HepG2 (cell line): ENCODE results near the gene HMG20B. TPM values are rescaled to one million over a fixed set of nuclear protein-coding genes. Genes with fewer than 3 reads are reported as not detected.

Experiments
- FOSL1 ChIP-seq: sonication (generic); formaldehyde crosslinking; IDR thresholded peaks from 2 replicates; pipeline ENCODE4 v1.9.0; 2021; ENCODE audit warnings: missing genetic modification reagents, borderline replicate concordance
- KLF16 ChIP-seq, 2 experiments: sonication (generic) in 1 of 2; formaldehyde crosslinking in 1 of 2; IDR thresholded peaks; 2 replicates each; pipeline versions ENCODE4 v1.6.1 to v1.8.0; 2016 to 2023; ENCODE audit warnings: missing genetic modification reagents in 2 of 2, missing compliant biosample characterization in 1 of 2
- PHF5A ChIP-seq: IDR thresholded peaks from one replicate; pipeline ENCODE4 v1.6.1; 2018; ENCODE audit warnings: low read depth, missing genetic modification reagents; ENCODE audit not compliant: unreplicated experiment
- SMARCC2 ChIP-seq: fragments of 450-650 bp; IDR thresholded peaks from 2 replicates; pipeline ENCODE4 v1.6.1; 2017; ENCODE audit warnings: antibody characterized with exemption, mild to moderate bottlenecking
- YY1 ChIP-seq: IDR thresholded peaks from 2 replicates; pipeline ENCODE4 v1.6.1; 2011; ENCODE audit warnings: low read length, low read depth, moderate library complexity, mild to moderate bottlenecking; ENCODE audit not compliant: insufficient read depth, insufficient replicate concordance
- ZBTB20 ChIP-seq: sonication (generic); formaldehyde crosslinking; IDR thresholded peaks from 2 replicates; pipeline ENCODE4 v1.8.1; 2023; ENCODE audit warnings: missing genetic modification reagents, low read depth, mild to moderate bottlenecking, borderline replicate concordance
- ZKSCAN1 ChIP-seq: fragments of 150-350 bp; IDR thresholded peaks from 2 replicates; pipeline ENCODE4 v1.6.1; 2014; ENCODE audit warnings: low read length
- ZKSCAN8 ChIP-seq: IDR thresholded peaks from 2 replicates; pipeline ENCODE4 v1.6.1; 2016; ENCODE audit warnings: borderline replicate concordance, missing genetic modification reagents, missing compliant biosample characterization
- ZNF251 ChIP-seq: sonication (generic); formaldehyde crosslinking; IDR thresholded peaks from 2 replicates; pipeline ENCODE4 v1.9.0; 2021; ENCODE audit warnings: mild to moderate bottlenecking, missing genetic modification reagents
- ZNF335 ChIP-seq: sonication (generic); formaldehyde crosslinking; IDR thresholded peaks from 2 replicates; pipeline ENCODE4 v1.4.0; 2020; ENCODE audit warnings: missing genetic modification reagents
- ZNF674 ChIP-seq: sonication (generic); formaldehyde crosslinking; IDR thresholded peaks from 2 replicates; pipeline ENCODE4 v1.5.0; 2020; ENCODE audit warnings: low read depth, mild to moderate bottlenecking, missing genetic modification reagents
- ZNF772 ChIP-seq: sonication (generic); formaldehyde crosslinking; IDR thresholded peaks from 2 replicates; pipeline ENCODE4 v1.5.0; 2020; ENCODE audit warnings: mild to moderate bottlenecking, missing genetic modification reagents
- ZNF776 ChIP-seq: sonication (generic); formaldehyde crosslinking; IDR thresholded peaks from 2 replicates; pipeline ENCODE4 v1.4.0; 2020; ENCODE audit warnings: mild to moderate bottlenecking, missing genetic modification reagents
- ZNF841 ChIP-seq: sonication (generic); formaldehyde crosslinking; IDR thresholded peaks from 2 replicates; pipeline ENCODE4 v1.8.1; 2023; ENCODE audit warnings: missing genetic modification reagents, borderline replicate concordance
- polyA plus RNA-seq, 8 experiments: library from polyadenylated mRNA; depleted of rRNA in 3 of 8; stranded (reverse) in 7 of 8; unstranded in 1 of 8; fragments of >200 nt; fragmentation: Illumina TruSeq in 4 of 8; extraction: Trizol in 4 of 8; gene quantifications; 2 replicates each; pipeline versions ENCODE4 v1.2.1 to v1.2.3, GENCODE V29; 2011 to 2016; ENCODE audit warnings: low read depth in 4 of 8, missing spikeins in 1 of 8, mixed read lengths in 1 of 8; ENCODE audit not compliant: insufficient read depth in 1 of 8
- total RNA-seq, 5 experiments: library from RNA; depleted of rRNA; stranded (reverse); fragments of >200 nt; fragmentation: Illumina TruSeq; extraction: Trizol; gene quantifications; 2 replicates each; pipeline ENCODE4 v1.2.3, GENCODE V29; 2016; ENCODE audit warnings: low read depth in 1 of 5
- TF ChIP-seq, protein P1 (sequence below): IDR thresholded peaks from 2 replicates; pipeline ENCODE4 v1.4.0; 2020; ENCODE audit warnings: mild to moderate bottlenecking, missing genetic modification reagents
- TF ChIP-seq, protein P2 (sequence below): IDR thresholded peaks from 2 replicates; pipeline ENCODE4 v1.6.1; 2016; ENCODE audit warnings: missing genetic modification reagents, missing compliant biosample characterization
- TF ChIP-seq, protein P3 (sequence below): sonication (generic); IDR thresholded peaks from 2 replicates; pipeline ENCODE4 v1.6.1; 2016; ENCODE audit warnings: low read depth, borderline replicate concordance
- TF ChIP-seq, protein P4 (sequence below): IDR thresholded peaks from 2 replicates; pipeline ENCODE4 v1.6.1; 2016
- TF ChIP-seq, protein P5 (sequence below): sonication (generic); formaldehyde crosslinking; IDR thresholded peaks from 2 replicates; pipeline ENCODE4 v1.4.0; 2020; ENCODE audit warnings: missing genetic modification reagents
- TF ChIP-seq, protein P6 (sequence below): IDR thresholded peaks from 2 replicates; pipeline ENCODE4 v1.6.1; 2016; ENCODE audit warnings: control low read depth

HMG20B gene
- total and polyA plus RNA-seq, 2 of the 13 experiments (the other 11 are each of a cell fraction or from before 2014, with no cell fraction given) = 23.9 to 29.2 TPM

DNA sequence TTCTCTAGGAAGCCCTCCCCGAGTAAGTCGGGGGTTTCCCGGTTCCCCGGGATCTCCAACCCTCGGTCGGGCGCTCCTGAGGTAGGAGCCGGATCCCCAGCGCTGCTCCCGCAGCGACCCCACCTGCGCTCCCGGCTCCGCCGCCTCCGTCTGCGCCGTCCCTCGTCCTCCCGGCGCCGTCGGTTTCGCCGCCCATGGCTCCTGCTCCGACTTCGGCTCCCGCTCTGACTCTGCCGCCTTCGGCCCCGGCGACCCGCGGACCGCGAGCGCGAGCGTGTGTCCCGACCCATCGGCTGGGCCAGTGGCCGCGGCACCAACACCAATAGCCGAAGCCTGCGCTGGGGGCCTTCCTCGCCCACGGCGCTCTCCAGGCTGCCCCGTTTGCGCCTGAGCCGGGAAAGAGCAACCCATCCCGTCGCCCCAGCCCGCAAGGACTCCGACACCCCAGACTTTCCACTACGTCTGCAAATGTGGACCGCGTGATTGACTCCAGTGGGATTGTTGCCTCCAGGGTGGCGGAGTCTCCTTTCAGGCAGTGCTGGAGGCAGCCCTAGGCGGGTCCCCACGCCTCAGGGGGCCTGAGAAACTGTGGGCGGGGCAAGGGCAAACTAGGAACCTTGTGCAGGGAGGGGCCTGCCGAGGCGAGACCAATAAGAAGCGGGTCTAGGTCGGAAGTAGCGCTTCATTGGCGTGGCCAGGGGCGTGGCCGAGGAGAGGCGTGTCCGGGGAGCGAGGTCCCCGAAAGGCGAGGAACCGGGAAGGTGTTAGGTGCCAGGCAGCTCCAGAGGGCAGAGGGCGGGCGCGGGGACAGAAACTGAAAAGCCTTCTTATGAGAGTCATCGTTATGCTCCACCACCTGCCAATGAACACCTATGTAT lies 54.0 kb downstream of the HMG20B start, which contains the start of gene CACTIN (continued):
- TF ChIP-seq, protein P1, sequence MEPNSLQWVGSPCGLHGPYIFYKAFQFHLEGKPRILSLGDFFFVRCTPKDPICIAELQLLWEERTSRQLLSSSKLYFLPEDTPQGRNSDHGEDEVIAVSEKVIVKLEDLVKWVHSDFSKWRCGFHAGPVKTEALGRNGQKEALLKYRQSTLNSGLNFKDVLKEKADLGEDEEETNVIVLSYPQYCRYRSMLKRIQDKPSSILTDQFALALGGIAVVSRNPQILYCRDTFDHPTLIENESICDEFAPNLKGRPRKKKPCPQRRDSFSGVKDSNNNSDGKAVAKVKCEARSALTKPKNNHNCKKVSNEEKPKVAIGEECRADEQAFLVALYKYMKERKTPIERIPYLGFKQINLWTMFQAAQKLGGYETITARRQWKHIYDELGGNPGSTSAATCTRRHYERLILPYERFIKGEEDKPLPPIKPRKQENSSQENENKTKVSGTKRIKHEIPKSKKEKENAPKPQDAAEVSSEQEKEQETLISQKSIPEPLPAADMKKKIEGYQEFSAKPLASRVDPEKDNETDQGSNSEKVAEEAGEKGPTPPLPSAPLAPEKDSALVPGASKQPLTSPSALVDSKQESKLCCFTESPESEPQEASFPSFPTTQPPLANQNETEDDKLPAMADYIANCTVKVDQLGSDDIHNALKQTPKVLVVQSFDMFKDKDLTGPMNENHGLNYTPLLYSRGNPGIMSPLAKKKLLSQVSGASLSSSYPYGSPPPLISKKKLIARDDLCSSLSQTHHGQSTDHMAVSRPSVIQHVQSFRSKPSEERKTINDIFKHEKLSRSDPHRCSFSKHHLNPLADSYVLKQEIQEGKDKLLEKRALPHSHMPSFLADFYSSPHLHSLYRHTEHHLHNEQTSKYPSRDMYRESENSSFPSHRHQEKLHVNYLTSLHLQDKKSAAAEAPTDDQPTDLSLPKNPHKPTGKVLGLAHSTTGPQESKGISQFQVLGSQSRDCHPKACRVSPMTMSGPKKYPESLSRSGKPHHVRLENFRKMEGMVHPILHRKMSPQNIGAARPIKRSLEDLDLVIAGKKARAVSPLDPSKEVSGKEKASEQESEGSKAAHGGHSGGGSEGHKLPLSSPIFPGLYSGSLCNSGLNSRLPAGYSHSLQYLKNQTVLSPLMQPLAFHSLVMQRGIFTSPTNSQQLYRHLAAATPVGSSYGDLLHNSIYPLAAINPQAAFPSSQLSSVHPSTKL (CRISPR knock-in tag) = peak; percentile 22; the same call in 1 of the 2 replicates
- TF ChIP-seq, protein P2, sequence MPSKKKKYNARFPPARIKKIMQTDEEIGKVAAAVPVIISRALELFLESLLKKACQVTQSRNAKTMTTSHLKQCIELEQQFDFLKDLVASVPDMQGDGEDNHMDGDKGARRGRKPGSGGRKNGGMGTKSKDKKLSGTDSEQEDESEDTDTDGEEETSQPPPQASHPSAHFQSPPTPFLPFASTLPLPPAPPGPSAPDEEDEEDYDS (CRISPR knock-in tag) = peak; percentile 87
- TF ChIP-seq ZNF841 (CRISPR knock-in tag) (no peak), ZKSCAN1 (no peak), ZNF776 (CRISPR knock-in tag) (peak; percentile 23; the same call in 1 of the 2 replicates), ZBTB20 (CRISPR knock-in tag) (no peak), KLF16 (CRISPR knock-in tag; IDR thresholded peaks at IDR 0.05) (peak in 1 of 2 experiments; percentile 95; a peak in 2 of 4 replicates), SMARCC2 (no peak), ZKSCAN8 (CRISPR knock-in tag) (peak; percentile 67; the same call in 1 of the 2 replicates), ZNF335 (CRISPR knock-in tag) (peak; percentile 99), ZNF772 (CRISPR knock-in tag) (peak; percentile 96), ZNF251 (no peak), PHF5A (peak; percentile 72), FOSL1 (CRISPR knock-in tag) (no peak), YY1 (peak; percentile 48), ZNF674 (CRISPR knock-in tag) (peak; percentile 89; the same call in 1 of the 2 replicates)
- TF ChIP-seq, protein P3, sequence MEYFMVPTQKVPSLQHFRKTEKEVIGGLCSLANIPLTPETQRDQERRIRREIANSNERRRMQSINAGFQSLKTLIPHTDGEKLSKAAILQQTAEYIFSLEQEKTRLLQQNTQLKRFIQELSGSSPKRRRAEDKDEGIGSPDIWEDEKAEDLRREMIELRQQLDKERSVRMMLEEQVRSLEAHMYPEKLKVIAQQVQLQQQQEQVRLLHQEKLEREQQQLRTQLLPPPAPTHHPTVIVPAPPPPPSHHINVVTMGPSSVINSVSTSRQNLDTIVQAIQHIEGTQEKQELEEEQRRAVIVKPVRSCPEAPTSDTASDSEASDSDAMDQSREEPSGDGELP = no peak; the same call in 1 of the 2 replicates
- TF ChIP-seq, protein P4, sequence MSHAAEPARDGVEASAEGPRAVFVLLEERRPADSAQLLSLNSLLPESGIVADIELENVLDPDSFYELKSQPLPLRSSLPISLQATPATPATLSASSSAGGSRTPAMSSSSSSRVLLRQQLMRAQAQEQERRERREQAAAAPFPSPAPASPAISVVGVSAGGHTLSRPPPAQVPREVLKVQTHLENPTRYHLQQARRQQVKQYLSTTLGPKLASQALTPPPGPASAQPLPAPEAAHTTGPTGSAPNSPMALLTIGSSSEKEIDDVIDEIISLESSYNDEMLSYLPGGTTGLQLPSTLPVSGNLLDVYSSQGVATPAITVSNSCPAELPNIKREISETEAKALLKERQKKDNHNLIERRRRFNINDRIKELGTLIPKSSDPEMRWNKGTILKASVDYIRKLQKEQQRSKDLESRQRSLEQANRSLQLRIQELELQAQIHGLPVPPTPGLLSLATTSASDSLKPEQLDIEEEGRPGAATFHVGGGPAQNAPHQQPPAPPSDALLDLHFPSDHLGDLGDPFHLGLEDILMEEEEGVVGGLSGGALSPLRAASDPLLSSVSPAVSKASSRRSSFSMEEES = peak; percentile 67; the same call in 1 of the 2 replicates
- TF ChIP-seq, protein P5, sequence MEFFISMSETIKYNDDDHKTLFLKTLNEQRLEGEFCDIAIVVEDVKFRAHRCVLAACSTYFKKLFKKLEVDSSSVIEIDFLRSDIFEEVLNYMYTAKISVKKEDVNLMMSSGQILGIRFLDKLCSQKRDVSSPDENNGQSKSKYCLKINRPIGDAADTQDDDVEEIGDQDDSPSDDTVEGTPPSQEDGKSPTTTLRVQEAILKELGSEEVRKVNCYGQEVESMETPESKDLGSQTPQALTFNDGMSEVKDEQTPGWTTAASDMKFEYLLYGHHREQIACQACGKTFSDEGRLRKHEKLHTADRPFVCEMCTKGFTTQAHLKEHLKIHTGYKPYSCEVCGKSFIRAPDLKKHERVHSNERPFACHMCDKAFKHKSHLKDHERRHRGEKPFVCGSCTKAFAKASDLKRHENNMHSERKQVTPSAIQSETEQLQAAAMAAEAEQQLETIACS (CRISPR knock-in tag) = 0 out of 2 replicates have a peak, but pooled peaks have one; percentile 47
- TF ChIP-seq, protein P6, sequence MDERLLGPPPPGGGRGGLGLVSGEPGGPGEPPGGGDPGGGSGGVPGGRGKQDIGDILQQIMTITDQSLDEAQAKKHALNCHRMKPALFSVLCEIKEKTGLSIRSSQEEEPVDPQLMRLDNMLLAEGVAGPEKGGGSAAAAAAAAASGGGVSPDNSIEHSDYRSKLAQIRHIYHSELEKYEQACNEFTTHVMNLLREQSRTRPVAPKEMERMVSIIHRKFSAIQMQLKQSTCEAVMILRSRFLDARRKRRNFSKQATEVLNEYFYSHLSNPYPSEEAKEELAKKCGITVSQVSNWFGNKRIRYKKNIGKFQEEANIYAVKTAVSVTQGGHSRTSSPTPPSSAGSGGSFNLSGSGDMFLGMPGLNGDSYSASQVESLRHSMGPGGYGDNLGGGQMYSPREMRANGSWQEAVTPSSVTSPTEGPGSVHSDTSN (CRISPR knock-in tag) = no peak
